Measurements from ENCODE around the gene MARCHF10.

DNA sequence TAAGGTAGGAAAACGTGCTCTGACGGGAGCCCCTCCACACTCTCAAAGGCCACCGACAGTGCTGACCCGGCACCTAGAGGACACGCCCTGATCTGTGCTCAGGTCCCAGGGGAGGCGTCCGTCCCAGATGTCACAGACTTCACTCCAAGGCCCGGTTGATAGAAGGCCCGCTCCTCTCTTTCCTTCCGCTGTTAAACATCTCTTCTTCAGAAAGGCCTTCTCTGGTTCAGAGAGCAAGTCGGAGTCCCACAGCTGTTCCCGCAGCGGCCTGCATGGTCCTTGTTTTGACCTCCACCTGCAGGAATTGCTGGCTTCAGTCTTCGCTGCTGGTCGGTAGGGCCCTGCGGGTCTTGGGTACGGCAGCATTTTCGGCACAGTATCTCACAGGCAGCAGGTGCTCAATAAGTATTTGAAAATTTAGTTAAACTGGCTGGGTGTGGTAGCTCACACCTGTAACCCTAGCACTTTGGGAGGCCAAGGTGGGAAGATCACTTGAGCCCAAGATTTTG is 92.2 kb downstream of the MARCHF10 start:
- TF ChIP-seq, protein P1, sequence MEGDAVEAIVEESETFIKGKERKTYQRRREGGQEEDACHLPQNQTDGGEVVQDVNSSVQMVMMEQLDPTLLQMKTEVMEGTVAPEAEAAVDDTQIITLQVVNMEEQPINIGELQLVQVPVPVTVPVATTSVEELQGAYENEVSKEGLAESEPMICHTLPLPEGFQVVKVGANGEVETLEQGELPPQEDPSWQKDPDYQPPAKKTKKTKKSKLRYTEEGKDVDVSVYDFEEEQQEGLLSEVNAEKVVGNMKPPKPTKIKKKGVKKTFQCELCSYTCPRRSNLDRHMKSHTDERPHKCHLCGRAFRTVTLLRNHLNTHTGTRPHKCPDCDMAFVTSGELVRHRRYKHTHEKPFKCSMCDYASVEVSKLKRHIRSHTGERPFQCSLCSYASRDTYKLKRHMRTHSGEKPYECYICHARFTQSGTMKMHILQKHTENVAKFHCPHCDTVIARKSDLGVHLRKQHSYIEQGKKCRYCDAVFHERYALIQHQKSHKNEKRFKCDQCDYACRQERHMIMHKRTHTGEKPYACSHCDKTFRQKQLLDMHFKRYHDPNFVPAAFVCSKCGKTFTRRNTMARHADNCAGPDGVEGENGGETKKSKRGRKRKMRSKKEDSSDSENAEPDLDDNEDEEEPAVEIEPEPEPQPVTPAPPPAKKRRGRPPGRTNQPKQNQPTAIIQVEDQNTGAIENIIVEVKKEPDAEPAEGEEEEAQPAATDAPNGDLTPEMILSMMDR (IDR thresholded peaks at IDR 0.05; ENCODE audit: low read depth, low read length) = no peak
- TF ChIP-seq MYC (IDR thresholded peaks at IDR 0.05; ENCODE audit: low read depth, low read length) = no peak

All from NB4 (cell line).